HG03064 (cell line): ENCODE data around the gene OSBPL3.
A peak's percentile ranks its signal among the peaks of the same experiment; 100 is the strongest.

ENCODE experiments used
- ATAC-seq: cut with Tn5 transposase; IDR thresholded peaks from one replicate; pipeline ENCODE4 v1.9.1; 2021; ENCODE audit warnings: low read depth; ENCODE audit not compliant: unreplicated experiment

Gene OSBPL3

GRCh38 chr7:24981171-24981951 lies 1.4 kb upstream of the OSBPL3 start:
- ATAC-seq = no peak

- ATAC-seq = peak; percentile 11
These were observed 674 bp upstream of the OSBPL3 start for GRCh38 chr7:24980534-24981170.

GRCh38 chr7:24979470-24979862 lies 512 bp downstream of the OSBPL3 start:
- peak; percentile 55 for ATAC-seq

- ATAC-seq = no peak
These were observed 1.0 kb downstream of the OSBPL3 start for GRCh38 chr7:24978843-24979469.

- no peak for ATAC-seq
These were observed 4.2 kb downstream of the OSBPL3 start for GRCh38 chr7:24975644-24976260.

- ATAC-seq = no peak
These were observed 4.8 kb downstream of the OSBPL3 start for GRCh38 chr7:24975172-24975571.

- no peak for ATAC-seq
These were observed 5.7 kb downstream of the OSBPL3 start for GRCh38 chr7:24974026-24974832.

GRCh38 chr7:24972991-24973390 lies 7.0 kb downstream of the OSBPL3 start:
- ATAC-seq = no peak

GRCh38 chr7:24972166-24972477 lies 7.9 kb downstream of the OSBPL3 start:
- ATAC-seq = no peak

- ATAC-seq = no peak
These were observed 8.4 kb downstream of the OSBPL3 start for GRCh38 chr7:24971333-24972165.

GRCh38 chr7:24970676-24971075 lies 9.3 kb downstream of the OSBPL3 start:
- ATAC-seq = no peak

- ATAC-seq = no peak
These were observed 11.8 kb downstream of the OSBPL3 start for GRCh38 chr7:24968165-24968564.

GRCh38 chr7:24967696-24968095 lies 12.3 kb downstream of the OSBPL3 start:
- ATAC-seq = no peak

GRCh38 chr7:24966802-24967201 lies 13.2 kb downstream of the OSBPL3 start:
- no peak for ATAC-seq

- ATAC-seq = peak; percentile 86
These were observed 13.9 kb downstream of the OSBPL3 start for GRCh38 chr7:24965831-24966708.

- ATAC-seq = no peak
These were observed 15.8 kb downstream of the OSBPL3 start for GRCh38 chr7:24964191-24964590.

GRCh38 chr7:24963218-24963617 lies 16.8 kb downstream of the OSBPL3 start:
- no peak for ATAC-seq

GRCh38 chr7:24962418-24962962 lies 17.5 kb downstream of the OSBPL3 start:
- ATAC-seq = no peak
